Cardiac fibroblast (primary cell): Measurements from ENCODE around the gene SNX5.

Experiments used
- DNase-seq, 2 donors: peaks; one replicate each; pipeline versions ENCODE4 v3.0.0 to v3.0.0-alpha.2; 2010; ENCODE audit warnings: low read depth in 2 of 2
- H3K4me3 ChIP-seq, 2 donors: replicated peaks in 1 of 2; 1 replicate in 1 of 2; 2 replicates in 1 of 2; pipeline ENCODE4 v1.5.1; 2011; ENCODE audit warnings: low read depth in 2 of 2, low read length in 2 of 2, mild to moderate bottlenecking in 2 of 2, moderate library complexity in 1 of 2
- TF ChIP-seq, protein P1 (sequence below): IDR thresholded peaks from one replicate; pipeline ENCODE4 v1.5.1; 2011; ENCODE audit warnings: low read depth, mild to moderate bottlenecking, low read length, inconsistent platforms

Gene SNX5

DNA sequence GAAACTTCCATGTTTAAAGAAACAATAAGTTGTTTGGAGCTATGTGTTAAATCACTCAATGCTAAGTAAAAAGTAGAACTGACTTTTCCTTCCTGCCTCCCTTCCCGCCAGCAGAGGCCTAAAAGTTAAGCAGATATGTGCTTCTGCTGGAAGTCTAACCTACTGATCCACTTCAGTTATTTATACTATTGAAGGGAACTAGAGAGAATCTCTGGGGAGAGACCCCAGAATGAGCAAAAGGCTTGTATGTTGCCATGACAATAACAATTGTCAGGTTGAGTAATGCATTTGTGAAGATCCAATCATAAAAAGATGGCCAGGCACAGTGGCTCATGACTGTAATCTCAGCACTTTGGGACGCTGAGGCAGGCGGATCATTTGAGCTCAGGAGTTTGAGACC lies 25.0 kb upstream of the SNX5 start:
- TF ChIP-seq, protein P1, sequence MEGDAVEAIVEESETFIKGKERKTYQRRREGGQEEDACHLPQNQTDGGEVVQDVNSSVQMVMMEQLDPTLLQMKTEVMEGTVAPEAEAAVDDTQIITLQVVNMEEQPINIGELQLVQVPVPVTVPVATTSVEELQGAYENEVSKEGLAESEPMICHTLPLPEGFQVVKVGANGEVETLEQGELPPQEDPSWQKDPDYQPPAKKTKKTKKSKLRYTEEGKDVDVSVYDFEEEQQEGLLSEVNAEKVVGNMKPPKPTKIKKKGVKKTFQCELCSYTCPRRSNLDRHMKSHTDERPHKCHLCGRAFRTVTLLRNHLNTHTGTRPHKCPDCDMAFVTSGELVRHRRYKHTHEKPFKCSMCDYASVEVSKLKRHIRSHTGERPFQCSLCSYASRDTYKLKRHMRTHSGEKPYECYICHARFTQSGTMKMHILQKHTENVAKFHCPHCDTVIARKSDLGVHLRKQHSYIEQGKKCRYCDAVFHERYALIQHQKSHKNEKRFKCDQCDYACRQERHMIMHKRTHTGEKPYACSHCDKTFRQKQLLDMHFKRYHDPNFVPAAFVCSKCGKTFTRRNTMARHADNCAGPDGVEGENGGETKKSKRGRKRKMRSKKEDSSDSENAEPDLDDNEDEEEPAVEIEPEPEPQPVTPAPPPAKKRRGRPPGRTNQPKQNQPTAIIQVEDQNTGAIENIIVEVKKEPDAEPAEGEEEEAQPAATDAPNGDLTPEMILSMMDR, result no peak
- no peak overlapping the region for H3K4me3 ChIP-seq
- no peak for DNase-seq

- peak; percentile 26 to 48 for DNase-seq
- TF ChIP-seq, protein P1, result no peak
These were observed 24.4 kb upstream of the SNX5 start for GRCh38 chr20:17992847-17993513.

GRCh38 chr20:17992224-17992637 lies 23.6 kb upstream of the SNX5 start:
- peak in 1 of 2 donors; percentile 14 for DNase-seq
- H3K4me3 ChIP-seq, result no peak overlapping the region
- TF ChIP-seq, protein P1, result no peak

More at GRCh38 chr20:17992847-17993513, 24.4 kb upstream of the SNX5 start:
- H3K4me3 ChIP-seq, result no peak overlapping the region

- H3K4me3 ChIP-seq, result no peak overlapping the region
- TF ChIP-seq, protein P1, result no peak
- DNase-seq, result no peak
These were observed 21.8 kb upstream of the SNX5 start for GRCh38 chr20:17990278-17990972.

GRCh38 chr20:17987988-17988387 lies 19.4 kb upstream of the SNX5 start:
- no peak for DNase-seq
- TF ChIP-seq, protein P1, result no peak
- no peak overlapping the region for H3K4me3 ChIP-seq

GRCh38 chr20:17985388-17986018 lies 16.9 kb upstream of the SNX5 start:
- no peak overlapping the region for H3K4me3 ChIP-seq
- no peak for DNase-seq
- TF ChIP-seq, protein P1, result no peak
